ENCODE measurements around the gene LPP. TPM values are rescaled to one million over a fixed set of nuclear protein-coding genes. Genes with fewer than 3 reads are reported as not detected.

Gene LPP
- total and polyA plus RNA-seq, 10 of the 15 experiments (the other 5 are each of a cell fraction or from before 2014, with no cell fraction given) = under 0.01 to 0.62 (median 0.03) TPM

DNA sequence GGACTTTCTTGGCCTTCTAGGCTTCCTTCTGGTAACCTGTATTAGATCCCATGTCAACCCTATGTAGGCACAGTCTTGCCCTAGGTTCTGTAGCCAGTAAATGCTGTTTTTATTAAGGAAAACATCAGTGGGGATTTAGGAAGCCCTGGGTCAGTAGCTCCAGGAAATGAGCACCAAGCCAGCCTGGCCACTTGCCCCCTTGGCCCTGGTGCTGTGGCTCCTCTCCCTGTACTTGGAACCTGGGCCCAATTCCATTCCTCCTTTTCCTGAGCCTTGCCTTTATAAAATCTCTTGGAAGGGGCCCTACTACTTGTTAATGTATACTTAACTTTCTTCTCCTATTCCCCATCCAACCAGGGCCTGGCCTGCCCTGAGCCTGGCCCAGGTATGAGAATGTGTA lies 774.0 kb downstream of the LPP start (continued):
- no peak for TF ChIP-seq ZBTB4 (CRISPR knock-in tag; IDR thresholded peaks at IDR 0.05)
- TF ChIP-seq EZH2 (IDR thresholded peaks at IDR 0.05; ENCODE audit: borderline replicate concordance, control insufficient read depth, low read depth, low read length) = no peak
- no peak for TF ChIP-seq NR2F1 (conservative IDR thresholded peaks at IDR 0.05)
- no peak for TF ChIP-seq POLR2A (IDR thresholded peaks at IDR 0.05; ENCODE audit: low read depth, low read length)
- TF ChIP-seq, protein P1, sequence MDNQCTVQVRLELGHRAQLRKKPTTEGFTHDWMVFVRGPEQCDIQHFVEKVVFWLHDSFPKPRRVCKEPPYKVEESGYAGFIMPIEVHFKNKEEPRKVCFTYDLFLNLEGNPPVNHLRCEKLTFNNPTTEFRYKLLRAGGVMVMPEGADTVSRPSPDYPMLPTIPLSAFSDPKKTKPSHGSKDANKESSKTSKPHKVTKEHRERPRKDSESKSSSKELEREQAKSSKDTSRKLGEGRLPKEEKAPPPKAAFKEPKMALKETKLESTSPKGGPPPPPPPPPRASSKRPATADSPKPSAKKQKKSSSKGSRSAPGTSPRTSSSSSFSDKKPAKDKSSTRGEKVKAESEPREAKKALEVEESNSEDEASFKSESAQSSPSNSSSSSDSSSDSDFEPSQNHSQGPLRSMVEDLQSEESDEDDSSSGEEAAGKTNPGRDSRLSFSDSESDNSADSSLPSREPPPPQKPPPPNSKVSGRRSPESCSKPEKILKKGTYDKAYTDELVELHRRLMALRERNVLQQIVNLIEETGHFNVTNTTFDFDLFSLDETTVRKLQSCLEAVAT (IDR thresholded peaks at IDR 0.05) = no peak

- 13% methylated on average over 2 of the region's 2 CpGs for WGBS (ENCODE audit: insufficient coverage, insufficient replicate concordance, low lambda C conversion rate, missing lambda C conversion rate)
- ATAC-seq (no peak), DNase-seq (ENCODE audit: low read depth, low spot score) (no peak), FAIRE-seq (no peak)
- Histone ChIP-seq H3K4me1 (ENCODE audit: control insufficient read depth, insufficient read depth, low read length) (no peaks in the 10 kb centered on the region), H3K9me3 (replicated peaks; ENCODE audit: control insufficient read depth, insufficient read depth, low read length) (no peaks in the 10 kb centered on the region), H4K20me1 (ENCODE audit: control insufficient read depth, insufficient read depth) (no peaks in the 10 kb centered on the region), H3K9ac (ENCODE audit: control insufficient read depth, insufficient read depth, low read length) (no peak overlapping the region), H3K27ac (ENCODE audit: control insufficient read depth, insufficient read depth) (no peak overlapping the region), H3K27me3 (replicated peaks in 1 of 2; ENCODE audit: control insufficient read depth in 2 of 2, insufficient read depth in 2 of 2, low read length in 1 of 2) (no peaks in the 10 kb centered on the region; a peak in 2 of 4 replicates), H3K4me3 (no peak overlapping the region), H3K4me2 (ENCODE audit: control insufficient read depth, insufficient read depth) (no peak overlapping the region), H3K79me2 (ENCODE audit: control insufficient read depth, insufficient read depth, low read length) (no peaks in the 10 kb centered on the region), H2AFZ (ENCODE audit: control insufficient read depth, low read depth, low read length) (no peak overlapping the region), H3K36me3 (ENCODE audit: control insufficient read depth in 2 of 2, insufficient read depth in 2 of 2, low read length in 1 of 2) (no peaks in the 10 kb centered on the region)
- POLR2A ChIA-PET = no interaction called here
- CTCF ChIA-PET = no interaction called here
- RAD21 ChIA-PET (ENCODE audit: unreplicated experiment) = no interaction called here
- intact Hi-C loops (cut with micrococcal nuclease; ENCODE audit: unreplicated experiment) = no loop called here
- no TSS peak for BruUV-seq (replicated peaks)
- in situ Hi-C loops (cut with MboI) = no loop called here
- SMC1A ChIA-PET (ENCODE audit: uncharacterized antibody, unreplicated experiment) = no interaction called here
- no peak for TF ChIP-seq ZBTB33 (IDR thresholded peaks at IDR 0.05)
- TF ChIP-seq POLR2AphosphoS5 (IDR thresholded peaks at IDR 0.05; ENCODE audit: low read length) = no peak
- no peak for TF ChIP-seq EED (IDR thresholded peaks at IDR 0.05; ENCODE audit: low read depth)
- no peak for TF ChIP-seq IKZF1 (conservative IDR thresholded peaks at IDR 0.05)
- no peak for TF ChIP-seq NR2C1 (IDR thresholded peaks at IDR 0.05)
- TF ChIP-seq, protein P2, sequence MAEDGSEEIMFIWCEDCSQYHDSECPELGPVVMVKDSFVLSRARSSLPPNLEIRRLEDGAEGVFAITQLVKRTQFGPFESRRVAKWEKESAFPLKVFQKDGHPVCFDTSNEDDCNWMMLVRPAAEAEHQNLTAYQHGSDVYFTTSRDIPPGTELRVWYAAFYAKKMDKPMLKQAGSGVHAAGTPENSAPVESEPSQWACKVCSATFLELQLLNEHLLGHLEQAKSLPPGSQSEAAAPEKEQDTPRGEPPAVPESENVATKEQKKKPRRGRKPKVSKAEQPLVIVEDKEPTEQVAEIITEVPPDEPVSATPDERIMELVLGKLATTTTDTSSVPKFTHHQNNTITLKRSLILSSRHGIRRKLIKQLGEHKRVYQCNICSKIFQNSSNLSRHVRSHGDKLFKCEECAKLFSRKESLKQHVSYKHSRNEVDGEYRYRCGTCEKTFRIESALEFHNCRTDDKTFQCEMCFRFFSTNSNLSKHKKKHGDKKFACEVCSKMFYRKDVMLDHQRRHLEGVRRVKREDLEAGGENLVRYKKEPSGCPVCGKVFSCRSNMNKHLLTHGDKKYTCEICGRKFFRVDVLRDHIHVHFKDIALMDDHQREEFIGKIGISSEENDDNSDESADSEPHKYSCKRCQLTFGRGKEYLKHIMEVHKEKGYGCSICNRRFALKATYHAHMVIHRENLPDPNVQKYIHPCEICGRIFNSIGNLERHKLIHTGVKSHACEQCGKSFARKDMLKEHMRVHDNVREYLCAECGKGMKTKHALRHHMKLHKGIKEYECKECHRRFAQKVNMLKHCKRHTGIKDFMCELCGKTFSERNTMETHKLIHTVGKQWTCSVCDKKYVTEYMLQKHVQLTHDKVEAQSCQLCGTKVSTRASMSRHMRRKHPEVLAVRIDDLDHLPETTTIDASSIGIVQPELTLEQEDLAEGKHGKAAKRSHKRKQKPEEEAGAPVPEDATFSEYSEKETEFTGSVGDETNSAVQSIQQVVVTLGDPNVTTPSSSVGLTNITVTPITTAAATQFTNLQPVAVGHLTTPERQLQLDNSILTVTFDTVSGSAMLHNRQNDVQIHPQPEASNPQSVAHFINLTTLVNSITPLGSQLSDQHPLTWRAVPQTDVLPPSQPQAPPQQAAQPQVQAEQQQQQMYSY (CRISPR knock-in tag; IDR thresholded peaks at IDR 0.05) = no peak
- TF ChIP-seq, protein P3, sequence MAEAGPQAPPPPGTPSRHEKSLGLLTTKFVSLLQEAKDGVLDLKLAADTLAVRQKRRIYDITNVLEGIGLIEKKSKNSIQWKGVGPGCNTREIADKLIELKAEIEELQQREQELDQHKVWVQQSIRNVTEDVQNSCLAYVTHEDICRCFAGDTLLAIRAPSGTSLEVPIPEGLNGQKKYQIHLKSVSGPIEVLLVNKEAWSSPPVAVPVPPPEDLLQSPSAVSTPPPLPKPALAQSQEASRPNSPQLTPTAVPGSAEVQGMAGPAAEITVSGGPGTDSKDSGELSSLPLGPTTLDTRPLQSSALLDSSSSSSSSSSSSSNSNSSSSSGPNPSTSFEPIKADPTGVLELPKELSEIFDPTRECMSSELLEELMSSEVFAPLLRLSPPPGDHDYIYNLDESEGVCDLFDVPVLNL (IDR thresholded peaks at IDR 0.05; ENCODE audit: low read depth, low read length) = no peak
- no peak for TF ChIP-seq CREM (IDR thresholded peaks at IDR 0.05; ENCODE audit: low read depth)
These were observed 775.2 kb downstream of the LPP start for GRCh38 chr3:188929137-188929536.

Data from GM12878 (cell line).